NCI-H2171 (cell line): ENCODE results near the gene CLTA.
"Not testable (repeated sequence)": the region's sequence is repeated elsewhere in the genome, so short reads cannot be mapped to it uniquely, and the experiment has no call there.

Source experiments
- DNase-seq: peaks from one replicate; lab custom pipeline; 2025; lab: John Stamatoyannopoulos, UW

The CLTA gene

DNA sequence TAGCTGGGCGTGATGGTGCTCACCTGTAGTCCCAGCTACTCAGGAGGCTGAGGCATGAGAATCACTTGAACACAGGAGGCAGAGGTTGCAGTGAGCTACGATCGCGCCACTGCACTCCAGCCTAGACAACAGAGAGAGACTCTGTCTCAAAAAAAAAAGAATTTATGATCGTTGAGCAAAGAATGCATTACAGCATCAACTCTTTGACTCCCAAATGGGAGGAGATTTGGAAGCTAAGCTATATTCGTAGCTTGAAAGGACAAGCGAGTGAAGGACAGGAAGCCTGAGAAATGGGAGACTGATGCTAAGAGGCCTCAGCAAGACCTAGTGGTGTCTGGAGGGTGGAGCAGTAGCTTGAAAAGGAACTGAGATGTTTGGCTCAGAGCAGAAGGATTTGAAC, 31.8 kb upstream of the CLTA start:
- no peak for DNase-seq

DNA sequence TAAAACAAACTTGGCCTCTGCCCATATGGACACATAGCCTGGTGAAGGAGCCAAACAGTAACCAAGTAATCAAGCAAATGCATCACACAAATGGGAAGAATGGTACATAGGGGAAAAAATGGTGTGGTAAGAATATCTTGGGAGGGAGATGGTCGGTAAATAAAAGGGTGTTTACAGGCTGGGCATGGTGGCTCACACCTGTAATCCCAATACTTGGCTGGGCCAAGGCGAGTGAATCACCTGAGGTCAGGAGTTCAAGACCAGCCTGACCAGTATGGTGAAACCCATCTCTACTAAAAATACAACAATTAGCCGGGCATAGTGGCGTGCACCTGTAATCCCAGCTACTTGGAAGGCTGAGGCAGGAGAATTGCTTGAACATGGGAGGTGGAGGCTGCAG, 31.2 kb upstream of the CLTA start:
- not testable (repeated sequence) for DNase-seq

- not testable (repeated sequence) for DNase-seq
These were observed 30.6 kb upstream of the CLTA start for GRCh38 chr9:36160126-36160525.

- no peak for DNase-seq
These were observed 29.5 kb upstream of the CLTA start for GRCh38 chr9:36161187-36161586.

DNA sequence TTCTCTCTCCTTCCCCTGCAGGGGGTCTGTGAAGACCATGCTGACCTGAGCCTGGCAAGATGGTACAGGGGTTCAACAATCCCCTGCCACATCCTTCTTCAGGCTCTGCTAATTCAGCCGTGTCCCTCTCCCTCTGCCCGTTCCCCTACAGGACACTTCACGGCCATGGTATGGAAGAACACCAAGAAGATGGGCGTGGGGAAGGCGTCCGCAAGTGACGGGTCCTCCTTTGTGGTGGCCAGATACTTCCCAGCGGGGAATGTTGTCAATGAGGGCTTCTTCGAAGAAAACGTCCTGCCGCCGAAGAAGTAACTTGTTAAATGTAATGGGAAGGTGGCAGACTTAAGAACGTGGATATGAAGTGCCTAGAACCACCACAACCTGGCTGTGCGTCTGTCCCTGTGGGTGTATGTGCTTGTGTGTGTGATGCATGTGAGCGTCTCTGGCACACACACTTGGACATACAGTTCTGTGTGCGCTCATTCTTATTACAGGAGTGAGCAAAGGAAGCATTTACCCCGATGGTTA, 28.4 kb upstream of the CLTA start:
- DNase-seq, result no peak

DNA sequence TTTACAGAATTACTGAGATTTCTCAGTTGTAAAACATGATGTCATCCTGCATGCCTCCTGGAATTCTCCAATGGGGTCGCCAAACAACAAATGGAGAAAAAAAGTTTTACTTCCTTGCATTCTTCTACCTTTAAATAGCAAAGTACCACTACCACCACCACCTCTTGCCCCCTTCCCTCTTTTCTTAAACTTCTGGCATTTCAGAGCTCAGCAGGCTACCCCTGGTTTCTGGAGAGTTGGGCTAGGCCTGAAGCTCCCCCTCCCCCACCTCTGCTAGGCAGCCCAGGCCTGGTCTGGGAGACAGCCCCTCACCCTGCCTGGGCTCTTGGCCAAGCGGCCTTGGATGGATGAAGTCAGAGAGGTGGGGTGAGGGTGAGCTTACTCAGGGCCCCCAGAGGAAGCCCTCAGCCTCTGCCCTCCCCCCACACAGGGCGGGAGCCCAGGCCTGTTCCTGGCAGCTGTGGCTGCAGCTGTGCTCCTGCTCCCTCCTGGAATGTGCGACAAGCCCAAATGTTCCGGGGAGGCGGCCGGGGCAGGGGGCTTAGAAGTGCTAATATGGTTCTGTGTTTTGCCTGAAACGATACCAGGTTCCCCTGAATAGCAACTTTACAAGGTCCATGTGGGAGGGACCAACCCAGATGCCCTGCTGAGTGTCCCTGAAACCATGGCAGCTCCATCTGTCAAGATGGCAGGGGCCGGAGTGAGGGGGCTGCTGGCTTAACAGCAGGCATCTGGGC, 27.5 kb upstream of the CLTA start:
- no peak for DNase-seq

DNA sequence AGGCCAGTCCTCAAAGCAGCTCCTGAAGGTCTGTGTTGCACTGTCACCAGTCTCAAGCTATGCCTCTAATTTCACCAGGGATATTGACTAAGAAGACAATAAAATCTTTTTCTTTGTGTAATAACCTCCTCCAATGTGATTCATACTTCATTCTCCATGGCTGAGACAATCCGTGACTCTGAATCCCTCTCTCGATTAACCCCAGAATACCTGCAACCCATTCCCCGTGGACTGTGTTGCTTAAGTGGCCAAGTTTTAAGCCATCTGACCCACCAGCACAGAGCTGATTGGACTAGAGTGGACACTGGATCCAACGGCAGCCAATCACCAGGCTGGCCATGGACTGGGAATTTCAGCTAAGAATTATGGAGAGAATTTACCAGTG, 26.9 kb upstream of the CLTA start:
- no peak for DNase-seq

DNA sequence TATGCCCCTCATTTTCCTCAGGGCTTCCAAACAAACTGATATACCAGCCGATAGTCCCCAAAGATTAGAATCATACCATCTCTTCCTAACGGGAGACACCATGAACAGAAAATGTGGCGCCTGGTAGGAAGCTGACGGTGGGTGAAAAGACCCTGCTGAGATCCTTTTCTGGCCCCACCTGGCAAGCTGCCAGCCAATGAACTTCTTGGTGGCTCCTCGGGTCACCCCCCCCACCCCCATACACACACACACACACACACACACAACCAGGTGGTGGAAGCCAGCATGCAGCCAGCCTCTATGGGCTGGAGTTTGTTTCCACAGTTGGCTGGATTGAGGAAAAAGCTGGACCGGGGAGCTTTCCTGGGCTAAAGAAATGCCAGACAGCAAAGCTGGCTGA, 26.3 kb upstream of the CLTA start:
- no peak for DNase-seq

- no peak for DNase-seq
These were observed 25.7 kb upstream of the CLTA start for GRCh38 chr9:36164989-36165388.

DNA sequence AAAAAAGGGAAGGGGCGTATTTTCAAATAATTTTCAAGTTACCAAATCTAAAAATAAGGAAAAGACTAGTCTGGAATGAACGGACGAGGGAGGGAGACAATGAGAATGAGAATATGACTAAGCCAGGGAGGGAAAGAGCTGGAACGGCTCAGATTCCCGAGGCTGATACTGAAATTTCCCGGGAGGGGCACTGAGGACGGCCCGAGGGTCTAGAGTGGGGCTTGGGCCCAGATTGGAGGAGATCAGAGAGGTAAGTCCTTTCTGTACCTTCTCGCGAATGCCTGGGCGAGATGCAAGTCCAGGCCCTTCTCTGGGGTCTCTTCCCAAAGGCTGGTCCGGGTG, 24.9 kb upstream of the CLTA start:
- DNase-seq, result no peak

- peak; percentile 16 for DNase-seq
These were observed 24.4 kb upstream of the CLTA start for GRCh38 chr9:36166168-36166927.

DNA sequence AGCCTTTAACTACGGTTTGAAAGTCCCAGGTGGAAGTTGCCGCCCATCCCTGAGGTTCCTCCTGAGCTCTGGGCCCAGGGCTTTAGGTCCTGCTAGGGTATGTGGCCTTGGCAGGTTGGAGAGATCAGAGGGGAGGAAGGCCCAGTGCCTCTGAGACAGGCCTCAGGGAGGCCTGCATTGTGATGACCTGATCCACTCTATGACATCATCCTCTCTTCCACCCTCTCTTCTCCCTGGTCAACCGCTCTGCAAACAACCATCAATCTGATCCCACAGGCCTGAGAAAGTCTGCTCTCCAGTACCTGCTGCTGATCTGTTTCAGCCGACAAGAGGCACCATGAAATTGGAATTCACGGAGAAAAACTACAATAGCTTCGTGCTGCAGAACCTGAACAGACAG, 21.6 kb upstream of the CLTA start, which contains the start of gene CCIN:
Gene CCIN (plus strand): TSS at position 223 of the 400 bp plus-strand sequence. CDS start 115 bp downstream, at position 338.
- DNase-seq, result no peak

- DNase-seq, result no peak
These were observed 21.0 kb upstream of the CLTA start for GRCh38 chr9:36169708-36170107.

GRCh38 chr9:36170531-36170930, 20.2 kb upstream of the CLTA start:
- no peak for DNase-seq

DNA sequence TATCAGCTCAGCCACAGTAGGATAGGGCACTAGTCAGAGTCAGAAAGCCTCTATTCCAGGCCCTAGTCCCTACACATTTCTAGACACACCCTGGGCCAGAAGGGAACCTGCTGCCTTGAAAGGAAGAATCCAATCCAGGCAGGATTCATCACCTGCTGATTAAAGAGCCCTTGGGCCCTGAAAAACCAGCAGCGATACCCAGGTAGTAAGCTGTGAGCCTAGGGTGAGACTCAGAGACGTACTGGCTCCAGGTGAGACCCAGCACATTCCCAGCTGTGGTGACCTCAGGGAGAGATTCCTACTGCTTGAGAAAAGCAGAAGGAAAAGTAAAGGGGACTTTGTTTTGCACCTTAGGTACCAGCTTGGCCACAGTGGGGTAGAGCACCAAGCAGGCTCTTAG, 16.9 kb upstream of the CLTA start:
- no peak for DNase-seq

DNA sequence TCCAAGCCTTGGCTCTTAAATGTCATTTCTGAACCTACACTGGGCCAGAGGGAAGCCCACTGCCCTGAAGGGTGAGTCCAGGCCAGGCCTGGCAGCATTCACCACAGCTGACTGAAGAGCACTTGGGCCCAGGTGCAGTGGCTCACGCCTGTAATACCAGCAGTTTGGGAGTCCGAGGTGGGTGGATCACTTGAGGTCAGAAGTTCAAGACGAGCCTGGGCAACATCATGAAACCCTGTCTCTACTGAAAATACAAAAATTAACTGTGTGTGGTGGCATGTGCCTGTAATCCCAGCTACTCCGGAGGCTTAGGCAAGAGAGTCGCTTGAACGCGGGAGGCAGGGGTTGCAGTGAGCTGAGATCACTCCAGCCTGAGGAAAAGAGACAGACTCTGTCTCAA, 16.4 kb upstream of the CLTA start:
- DNase-seq, result no peak

DNA sequence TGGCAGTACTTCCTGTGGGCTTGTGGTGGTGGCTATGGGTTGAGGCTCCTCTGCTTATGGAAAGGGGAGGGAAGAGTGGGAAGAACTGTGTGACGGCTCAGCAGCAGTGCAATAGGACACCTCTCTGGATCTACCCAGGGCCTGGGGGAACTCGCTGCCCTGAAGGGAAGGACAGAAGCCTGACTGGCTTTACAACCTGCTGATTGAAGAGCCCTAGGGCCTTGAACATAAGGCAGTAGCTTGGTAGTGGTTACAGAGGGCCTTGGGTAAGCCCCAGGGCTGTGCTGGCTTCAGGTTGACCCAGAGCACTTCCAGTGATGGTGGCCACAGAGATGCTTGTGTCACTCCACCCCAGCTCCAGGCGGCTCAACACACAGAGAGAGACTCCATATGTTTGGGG, 16.0 kb upstream of the CLTA start:
- no peak for DNase-seq

DNA sequence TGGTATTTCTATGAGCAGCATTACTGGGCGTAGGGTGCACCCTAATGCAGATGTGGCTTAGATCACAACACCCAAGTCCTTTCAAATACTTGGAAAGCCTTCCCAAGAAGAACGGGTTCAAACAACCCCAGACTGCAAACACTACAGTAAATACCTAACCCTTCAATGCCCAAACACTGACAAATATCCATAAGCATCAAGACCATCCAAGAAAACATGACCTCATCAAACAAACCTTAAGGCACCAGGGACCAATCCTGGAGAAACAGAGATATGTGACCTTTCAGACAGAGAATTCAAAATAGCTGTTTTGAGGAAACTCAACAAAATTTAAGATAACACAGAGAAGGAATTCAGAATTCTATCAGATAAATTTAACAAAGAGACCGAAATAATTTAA, 15.5 kb upstream of the CLTA start:
- not testable (repeated sequence) for DNase-seq

GRCh38 chr9:36176496-36176895, 14.2 kb upstream of the CLTA start:
- DNase-seq, result not testable (repeated sequence)

DNA sequence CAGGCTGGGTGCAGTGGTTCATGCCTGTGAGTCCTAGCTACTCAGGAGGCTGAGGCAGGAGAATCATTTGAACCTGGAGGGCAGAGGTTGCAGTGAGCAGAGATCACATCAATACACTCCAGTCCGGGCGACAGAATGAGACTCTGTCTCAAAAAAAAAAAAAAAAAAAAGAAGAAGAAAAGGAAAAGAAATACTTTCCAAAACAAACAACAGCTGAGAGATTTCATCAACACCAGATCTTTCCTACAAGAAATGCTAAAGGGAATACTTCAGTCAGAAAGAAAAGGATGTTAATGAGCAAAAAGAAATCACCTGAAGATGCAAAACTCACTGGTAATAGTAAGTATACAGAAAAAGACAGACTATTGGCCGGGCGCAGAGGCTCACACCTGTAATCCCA, 13.2 kb upstream of the CLTA start:
- DNase-seq, result no peak

DNA sequence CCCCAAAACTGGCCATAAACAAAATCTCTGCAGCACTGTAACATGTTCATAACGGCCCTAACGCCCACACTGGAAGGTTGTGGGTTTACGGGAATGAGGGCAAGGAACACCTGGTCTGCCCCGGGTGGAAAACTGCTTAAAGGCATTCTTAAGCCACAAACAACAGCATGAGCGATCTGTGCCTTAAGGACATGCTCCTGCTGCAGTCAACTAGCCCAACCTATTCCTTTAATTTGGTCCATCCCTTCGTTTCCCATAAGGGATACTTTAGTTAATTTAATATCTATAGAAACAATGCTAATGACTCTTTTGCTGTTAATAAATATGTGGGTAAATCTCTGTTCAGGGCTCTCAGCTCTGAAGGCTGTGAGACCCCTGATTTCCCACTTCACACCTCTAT, 10.5 kb upstream of the CLTA start:
- DNase-seq, result not testable (repeated sequence)

GRCh38 chr9:36187414-36187813, 3.3 kb upstream of the CLTA start:
- no peak for DNase-seq

- DNase-seq, result no peak
These were observed 2.5 kb upstream of the CLTA start for GRCh38 chr9:36188212-36188611.
